Heart left ventricle (tissue), 16 donors: Measurements from ENCODE around the gene PLA2R1. TPM values are rescaled to one million over a fixed set of nuclear protein-coding genes. Genes with fewer than 3 reads are reported as not detected.

ENCODE experiments used
- ATAC-seq, 4 donors: fragments of 200-7000 bp; cut with Tn5 transposase; one replicate each; pipeline ENCODE4 v1.9.1; 2020 to 2022; ENCODE audit warnings: moderate library complexity in 4 of 4, mild to moderate bottlenecking in 3 of 4, moderate number of reproducible peaks in 1 of 4
- DNase-seq, 5 donors: peaks; one replicate each; pipeline ENCODE4 v3.0.0-alpha.2; 2020
- H3K27ac ChIP-seq, 12 donors: fragments of 200-600 bp; sonication (generic) in 4 of 12; one replicate each; pipeline versions ENCODE4 v1.5.0 to v1.8.0; 2016 to 2022; ENCODE audit warnings: mild to moderate bottlenecking in 2 of 12
- H3K27me3 ChIP-seq, 9 donors: fragments of 200-600 bp; sonication (generic) in 2 of 9; one replicate each; pipeline versions ENCODE4 v1.5.1 to v1.8.0; 2016 to 2022; ENCODE audit warnings: mild to moderate bottlenecking in 3 of 9
- H3K36me3 ChIP-seq, 9 donors: fragments of 200-600 bp; sonication (generic) in 2 of 9; one replicate each; pipeline versions ENCODE4 v1.5.0 to v1.8.0; 2018 to 2022; ENCODE audit warnings: mild to moderate bottlenecking in 2 of 9
- H3K4me1 ChIP-seq, 12 donors: fragments of 200-600 bp; sonication (generic) in 4 of 12; one replicate each; pipeline versions ENCODE4 v1.5.0 to v1.8.0; 2016 to 2022; ENCODE audit warnings: mild to moderate bottlenecking in 3 of 12
- H3K4me3 ChIP-seq, 12 donors: fragments of 200-600 bp; sonication (generic) in 4 of 12; one replicate each; pipeline versions ENCODE4 v1.5.0 to v1.8.0; 2017 to 2022; ENCODE audit warnings: mild to moderate bottlenecking in 9 of 12, moderate library complexity in 4 of 12
- H3K9me3 ChIP-seq, 12 donors: fragments of 200-600 bp; sonication (generic) in 4 of 12; one replicate each; pipeline versions ENCODE4 v1.5.0 to v1.8.0; 2016 to 2022; ENCODE audit warnings: mild to moderate bottlenecking in 1 of 12
- POLR2A ChIP-seq, 2 donors: fragments of 450-650 bp; IDR thresholded peaks; one replicate each; pipeline ENCODE4 v1.6.1; 2017; ENCODE audit warnings: antibody characterized with exemption in 2 of 2, mild to moderate bottlenecking in 2 of 2, moderate library complexity in 2 of 2
- WGBS, 4 donors: extraction: QIAGEN DNeasy Blood & Tissue Kit in 2 of 4; methylation state at CpG; one replicate each; pipeline versions ENCODE4 v1.1.5 to v1.1.7; 2013 to 2018; 5-methylcytosine and 5-hydroxymethylcytosine counted together
- intact Hi-C, 10 donors: fragments of 100-400 bp; cut with DNase I; formaldehyde crosslinking; loops; one replicate each; pipeline versions ENCODE4 v1.11.1 to v1.14.2; 2022
- polyA plus RNA-seq, 2 donors: library from polyadenylated mRNA; stranded (reverse); fragments of 200-250 nt; gene quantifications; one replicate each; pipeline ENCODE4 v1.2.3, GENCODE V29; 2013
- total RNA-seq, 9 donors: library from RNA; depleted of rRNA in 2 of 9; stranded (reverse); fragments of >200 nt in 2 of 9; fragmentation: NEBNext Ultra II Directional in 3 of 9; extraction: Animal tissue kit (Norgen Biotek cat#: 25700) in 3 of 9; gene quantifications; one replicate each; pipeline versions ENCODE4 v1.1.0 to v1.2.4, GENCODE V29; 2016 to 2023
- TF ChIP-seq, protein P1 (sequence below), 12 donors: fragments of 200-600 bp; sonication (generic) in 4 of 12; IDR thresholded peaks; one replicate each; pipeline versions ENCODE4 v1.5.0 to v1.8.0; 2018 to 2022; ENCODE audit warnings: antibody characterized with exemption in 12 of 12, mild to moderate bottlenecking in 5 of 12
- donor health status: ischemic (EF 13 %, LVEDD 7.1; RV severe dilation, severe dysfunction).
- donor health status: healthy with polysubstance abuse.
- donor health status: DM: no; HTN: yes; CAD: no.
- donor health status: DM: no; HTN: no; CAD: no.
- donor health status: ischemic (EF 25% LVEDD 6.9; RV normal size, moderate dysfunction).
- donor health status: ischemic (EF 25% LVEDD 5.7; RV mildly dilated, moderate dysfunction).
- donor health status: healthy.
- donor health status: DM: yes; HTN: yes; CAD: no.
- donor health status: ischemic (EF 35%, LVEDD 5.7; RV mildly dilated, moderate dysfunction).
- donor health status: nonischemic (EF 11% LVEDD 7.7; RV severe dilation, severe dysfunction).
- donor health status: DM: yes; HTN: yes; CAD: no.
- donor health status: PGD.
- donor health status: ischemic (EF 29% LVEDD 5.4; RV normal size, mild dysfunction).
- donor health status: nonischemic (EF 23%, LVEDD 6.1; RV moderate dilation, normal function).

The PLA2R1 gene
- total and polyA plus RNA-seq, 11 donors, result 0.36 to 4.7 (median 2.1) TPM

DNA sequence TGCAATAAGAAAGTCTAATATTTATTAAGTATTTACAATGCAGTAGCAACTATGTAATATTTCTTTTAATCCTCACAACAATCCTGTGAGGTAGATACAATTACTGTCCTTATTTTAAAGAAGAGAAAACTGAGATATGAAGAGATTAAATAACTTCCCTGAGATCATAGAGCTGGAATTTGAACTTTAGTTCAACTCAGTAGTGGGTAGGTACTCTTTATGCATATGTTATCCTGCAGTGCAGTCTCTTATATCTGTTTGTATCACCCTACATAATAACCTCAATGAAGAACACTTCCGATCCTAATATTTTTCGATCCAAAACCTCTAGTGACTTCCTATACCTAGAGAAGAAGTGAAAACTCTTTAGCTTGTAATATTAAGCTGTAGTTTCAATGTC is 64.2 kb downstream of the PLA2R1 start:
- Histone ChIP-seq H3K36me3 (no peaks in the 10 kb centered on the region), H3K27ac (no peak overlapping the region), H3K4me1 (peaks cover 0 to 20% (median 10%) of the 10 kb centered on the region in 12 donors), H3K27me3 (no peaks in the 10 kb centered on the region), H3K4me3 (no peak overlapping the region), H3K9me3 (peaks cover 0 to 6% (median 0%) of the 10 kb centered on the region in 12 donors)
- ATAC-seq (no peak), DNase-seq (no peak)
- WGBS, 4 donors, result 89 to 95% (median 93%) methylated on average over 2 of the region's 2 CpGs
- TF ChIP-seq, protein P1, sequence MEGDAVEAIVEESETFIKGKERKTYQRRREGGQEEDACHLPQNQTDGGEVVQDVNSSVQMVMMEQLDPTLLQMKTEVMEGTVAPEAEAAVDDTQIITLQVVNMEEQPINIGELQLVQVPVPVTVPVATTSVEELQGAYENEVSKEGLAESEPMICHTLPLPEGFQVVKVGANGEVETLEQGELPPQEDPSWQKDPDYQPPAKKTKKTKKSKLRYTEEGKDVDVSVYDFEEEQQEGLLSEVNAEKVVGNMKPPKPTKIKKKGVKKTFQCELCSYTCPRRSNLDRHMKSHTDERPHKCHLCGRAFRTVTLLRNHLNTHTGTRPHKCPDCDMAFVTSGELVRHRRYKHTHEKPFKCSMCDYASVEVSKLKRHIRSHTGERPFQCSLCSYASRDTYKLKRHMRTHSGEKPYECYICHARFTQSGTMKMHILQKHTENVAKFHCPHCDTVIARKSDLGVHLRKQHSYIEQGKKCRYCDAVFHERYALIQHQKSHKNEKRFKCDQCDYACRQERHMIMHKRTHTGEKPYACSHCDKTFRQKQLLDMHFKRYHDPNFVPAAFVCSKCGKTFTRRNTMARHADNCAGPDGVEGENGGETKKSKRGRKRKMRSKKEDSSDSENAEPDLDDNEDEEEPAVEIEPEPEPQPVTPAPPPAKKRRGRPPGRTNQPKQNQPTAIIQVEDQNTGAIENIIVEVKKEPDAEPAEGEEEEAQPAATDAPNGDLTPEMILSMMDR (IDR thresholded peaks at IDR 0.05), result no peak
- TF ChIP-seq POLR2A (IDR thresholded peaks at IDR 0.05), result no peak
- intact Hi-C loops, result no loop called here

DNA sequence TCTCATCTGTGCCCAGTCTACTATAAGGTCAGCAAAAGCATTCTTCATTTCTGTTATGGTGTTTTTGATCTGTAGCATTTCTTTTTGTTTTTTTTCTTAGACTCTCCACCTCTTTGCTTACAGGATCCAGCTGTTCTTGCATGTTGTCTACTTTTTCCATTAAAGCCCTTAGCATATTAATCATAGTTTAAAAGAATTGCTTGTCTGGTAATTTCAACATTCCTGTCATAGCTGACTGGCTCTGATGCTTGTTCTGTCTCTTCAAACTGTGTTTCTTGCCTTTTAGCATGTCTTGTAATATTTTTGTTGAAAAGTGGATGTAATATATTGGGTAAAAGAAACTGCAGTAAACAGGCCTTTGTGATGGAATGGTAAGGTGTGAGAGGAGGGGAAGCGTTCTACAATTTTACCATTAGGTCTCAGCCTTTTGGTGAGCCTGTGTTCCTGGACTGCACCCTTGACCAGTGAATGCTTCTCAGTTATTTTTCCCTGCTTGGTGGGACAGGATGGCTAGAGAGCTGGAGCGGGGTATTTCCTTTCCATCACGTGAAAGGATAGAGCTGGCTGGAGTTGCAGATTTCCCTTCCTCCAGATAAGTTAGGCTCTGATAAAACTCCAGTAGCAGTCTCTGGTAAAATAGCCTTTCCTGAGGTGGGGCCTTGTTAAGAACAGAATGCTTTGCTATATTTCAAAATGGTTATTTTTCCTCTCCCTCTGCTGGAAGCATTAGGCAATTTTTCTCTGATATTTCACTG is 65.4 kb downstream of the PLA2R1 start:
- no peak overlapping the region for H3K4me3 ChIP-seq
- peaks cover 0 to 6% (median 0%) of the 10 kb centered on the region in 12 donors for H3K9me3 ChIP-seq
- peak overlapping the region in 4 of 12 donors; percentile 41 to 59 (median 46) for H3K27ac ChIP-seq
- ATAC-seq (peak; percentile 37 to 61 (median 56)), DNase-seq (no peak)
- TF ChIP-seq, protein P1 (IDR thresholded peaks at IDR 0.05), result no peak
- no peaks in the 10 kb centered on the region for H3K27me3 ChIP-seq
- intact Hi-C loops, result no loop called here
- no peaks in the 10 kb centered on the region for H3K36me3 ChIP-seq
- WGBS, 4 donors, result 28 to 39% (median 30%) methylated on average over 3 of the region's 3 CpGs
- H3K4me1 ChIP-seq, result peaks cover 0 to 20% (median 10%) of the 10 kb centered on the region in 12 donors

DNA sequence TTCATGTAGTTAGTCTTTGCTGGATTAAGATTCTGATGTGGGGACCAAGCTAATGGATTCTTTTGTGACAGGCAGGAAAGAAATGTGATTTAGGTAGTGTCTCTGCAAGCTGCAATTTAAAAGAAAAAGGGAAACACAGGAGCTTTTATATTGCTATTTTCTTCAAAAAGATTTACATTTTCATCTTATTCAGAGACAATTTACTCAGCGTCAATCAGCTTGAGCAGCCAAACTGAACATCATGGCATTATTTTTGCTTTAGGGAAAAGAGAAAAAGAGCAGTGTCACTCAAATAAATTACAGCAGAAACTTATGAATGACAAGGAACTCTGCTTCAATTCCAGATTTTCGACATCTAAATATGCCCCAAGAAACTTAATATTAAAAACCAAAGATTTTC is 67.4 kb downstream of the PLA2R1 start:
- DNase-seq, result no peak
- no peak for ATAC-seq
- TF ChIP-seq POLR2A (IDR thresholded peaks at IDR 0.05), result no peak
- TF ChIP-seq, protein P1 (IDR thresholded peaks at IDR 0.05), result no peak
- no peaks in the 10 kb centered on the region for H3K36me3 ChIP-seq
- H3K4me1 ChIP-seq, result peaks cover 0 to 20% (median 10%) of the 10 kb centered on the region in 12 donors
- no peaks in the 10 kb centered on the region for H3K27me3 ChIP-seq
- no peak overlapping the region for H3K4me3 ChIP-seq
- no peaks in the 10 kb centered on the region for H3K9me3 ChIP-seq
- intact Hi-C loops, result no loop called here
- 96 to 98% (median 97%) methylated on average over 2 of the region's 2 CpGs for WGBS, 4 donors
- H3K27ac ChIP-seq, result no peak overlapping the region

DNA sequence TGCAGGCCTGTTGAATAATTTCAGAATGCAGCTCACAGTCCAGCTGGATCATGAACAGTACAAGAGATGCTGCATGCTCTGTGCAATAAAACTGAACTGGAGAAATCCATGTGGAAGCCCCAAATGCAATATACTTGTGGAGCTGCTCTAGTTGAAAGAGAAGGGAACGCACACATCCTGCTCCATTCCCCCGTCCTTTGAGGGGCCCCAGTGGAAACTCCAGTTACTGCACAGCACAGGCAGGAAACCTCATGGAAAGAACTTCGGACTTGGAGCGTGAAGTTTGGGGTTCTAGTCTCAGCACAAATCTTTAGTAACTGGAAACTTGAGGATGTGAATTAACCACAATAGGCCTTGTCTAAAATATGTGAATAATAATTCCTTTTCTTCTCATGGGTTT is 73.2 kb downstream of the PLA2R1 start:
- TF ChIP-seq POLR2A (IDR thresholded peaks at IDR 0.05), result no peak
- TF ChIP-seq, protein P1 (IDR thresholded peaks at IDR 0.05), result no peak
- intact Hi-C loops, result no loop called here
- ATAC-seq, result no peak
- no peak overlapping the region for H3K27ac ChIP-seq
- H3K4me3 ChIP-seq, result no peak overlapping the region
- WGBS, 4 donors, result 80 to 85% (median 82%) methylated on average over 4 of the region's 4 CpGs
- peaks cover 0 to 7% (median 0%) of the 10 kb centered on the region in 12 donors for H3K9me3 ChIP-seq
- peaks cover 0 to 2% (median 0%) of the 10 kb centered on the region in 12 donors for H3K4me1 ChIP-seq
- H3K36me3 ChIP-seq, result peaks cover 0 to 10% (median 0%) of the 10 kb centered on the region in 9 donors
- H3K27me3 ChIP-seq, result no peaks in the 10 kb centered on the region
- DNase-seq, result no peak
